GM12878 (cell line): ENCODE results near the gene HOXD3.

ENCODE experiments used
- MTA2 ChIP-seq: fragments of 450-650 bp; IDR thresholded peaks from 2 replicates; pipeline ENCODE4 v1.6.1; 2016; ENCODE audit warnings: low read depth, mild to moderate bottlenecking, moderate library complexity
- MTA3 ChIP-seq: IDR thresholded peaks from 2 replicates; pipeline ENCODE4 v1.6.1; 2012; ENCODE audit warnings: low read length, inconsistent platforms, borderline replicate concordance
- TAF1 ChIP-seq: IDR thresholded peaks from 2 replicates; pipeline ENCODE4 v1.6.1; 2011; ENCODE audit warnings: mild to moderate bottlenecking, low read depth, low read length, borderline replicate concordance
- TF ChIP-seq, protein P1 (sequence below), 3 experiments: IDR thresholded peaks in 2 of 3; conservative IDR thresholded peaks in 1 of 3; 2 replicates each; pipeline ENCODE4 v1.5.1; 2011; ENCODE audit warnings: low read depth in 3 of 3, low read length in 3 of 3, mild to moderate bottlenecking in 3 of 3, control low read depth in 2 of 3, moderate library complexity in 2 of 3, inconsistent platforms in 1 of 3, mixed read lengths in 1 of 3; ENCODE audit not compliant: control insufficient read depth in 2 of 3, insufficient read depth in 1 of 3; ENCODE audit errors: extremely low read depth in 1 of 3

DNA sequence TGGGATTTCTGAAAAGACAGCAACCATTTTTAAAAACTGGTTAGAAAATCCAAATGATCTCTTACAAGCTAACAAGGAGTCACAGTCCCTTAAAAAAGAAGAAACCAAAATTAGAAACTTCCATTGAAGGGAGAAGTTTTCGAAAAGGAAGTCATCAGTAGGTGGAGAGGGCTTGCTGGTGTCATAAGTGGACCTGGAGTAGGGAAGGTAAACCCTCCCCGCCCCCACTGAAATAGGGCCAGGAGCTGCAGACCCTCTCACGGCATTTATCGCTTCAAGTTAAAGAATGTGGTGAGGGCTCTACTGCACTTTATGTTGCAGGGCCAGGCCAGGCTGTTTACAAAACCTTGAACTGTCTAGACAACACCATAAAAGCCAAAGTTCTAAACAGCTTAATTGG is 47.2 kb upstream of the HOXD3 start:
- TF ChIP-seq, protein P1, sequence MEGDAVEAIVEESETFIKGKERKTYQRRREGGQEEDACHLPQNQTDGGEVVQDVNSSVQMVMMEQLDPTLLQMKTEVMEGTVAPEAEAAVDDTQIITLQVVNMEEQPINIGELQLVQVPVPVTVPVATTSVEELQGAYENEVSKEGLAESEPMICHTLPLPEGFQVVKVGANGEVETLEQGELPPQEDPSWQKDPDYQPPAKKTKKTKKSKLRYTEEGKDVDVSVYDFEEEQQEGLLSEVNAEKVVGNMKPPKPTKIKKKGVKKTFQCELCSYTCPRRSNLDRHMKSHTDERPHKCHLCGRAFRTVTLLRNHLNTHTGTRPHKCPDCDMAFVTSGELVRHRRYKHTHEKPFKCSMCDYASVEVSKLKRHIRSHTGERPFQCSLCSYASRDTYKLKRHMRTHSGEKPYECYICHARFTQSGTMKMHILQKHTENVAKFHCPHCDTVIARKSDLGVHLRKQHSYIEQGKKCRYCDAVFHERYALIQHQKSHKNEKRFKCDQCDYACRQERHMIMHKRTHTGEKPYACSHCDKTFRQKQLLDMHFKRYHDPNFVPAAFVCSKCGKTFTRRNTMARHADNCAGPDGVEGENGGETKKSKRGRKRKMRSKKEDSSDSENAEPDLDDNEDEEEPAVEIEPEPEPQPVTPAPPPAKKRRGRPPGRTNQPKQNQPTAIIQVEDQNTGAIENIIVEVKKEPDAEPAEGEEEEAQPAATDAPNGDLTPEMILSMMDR (IDR thresholded peaks at IDR 0.05 in 2 of 3, conservative IDR thresholded peaks at IDR 0.05 in 1 of 3; ENCODE audit: control insufficient read depth in 2 of 3, extremely low read depth in 1 of 3, insufficient read depth in 1 of 3, low read depth in 3 of 3, low read length in 3 of 3), result no peak
- TF ChIP-seq MTA2 (no peak), TAF1 (no peak), MTA3 (no peak)
